ENCODE measurements around the gene PDLIM4. TPM values are rescaled to one million over a fixed set of nuclear protein-coding genes. Genes with fewer than 3 reads are reported as not detected.
A peak's percentile ranks its signal among the peaks of the same experiment; 100 is the strongest.

The PDLIM4 gene
- total RNA-seq, 4 donors from 2014 or later: 32.4 to 90.9 (median 50.8) TPM

DNA sequence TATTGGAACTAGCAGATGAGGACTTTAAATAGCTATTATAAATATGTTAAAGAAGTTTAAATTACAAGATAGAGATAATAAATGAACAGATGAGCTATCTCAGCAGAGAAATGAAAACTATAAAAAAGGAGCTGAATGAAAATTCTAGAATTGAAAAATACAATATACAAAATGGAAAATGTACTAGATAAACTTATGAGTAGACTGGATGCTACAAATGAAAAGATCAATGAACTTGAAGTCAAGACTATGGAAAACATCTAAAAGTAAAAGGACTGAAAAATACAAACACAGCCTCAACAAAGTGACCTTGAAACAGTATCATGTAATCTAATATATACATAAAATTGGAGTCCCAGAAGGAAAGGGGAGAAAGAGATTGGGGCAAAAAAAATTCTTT is 10.7 kb upstream of the PDLIM4 start:
- H3K9me3 ChIP-seq: peaks cover 0 to 35% (median 0%) of the 10 kb centered on the region in 4 donors
- DNase-seq (ENCODE audit: low spot score in 2 of 2): no peak
- no peaks in the 10 kb centered on the region for H3K36me3 ChIP-seq
- H3K4me3 ChIP-seq: no peak overlapping the region
- no peaks in the 10 kb centered on the region for H3K27me3 ChIP-seq
- TF ChIP-seq POLR2A (IDR thresholded peaks at IDR 0.05) (no peak), EP300 (IDR thresholded peaks at IDR 0.05) (no peak)
- TF ChIP-seq, protein P1, sequence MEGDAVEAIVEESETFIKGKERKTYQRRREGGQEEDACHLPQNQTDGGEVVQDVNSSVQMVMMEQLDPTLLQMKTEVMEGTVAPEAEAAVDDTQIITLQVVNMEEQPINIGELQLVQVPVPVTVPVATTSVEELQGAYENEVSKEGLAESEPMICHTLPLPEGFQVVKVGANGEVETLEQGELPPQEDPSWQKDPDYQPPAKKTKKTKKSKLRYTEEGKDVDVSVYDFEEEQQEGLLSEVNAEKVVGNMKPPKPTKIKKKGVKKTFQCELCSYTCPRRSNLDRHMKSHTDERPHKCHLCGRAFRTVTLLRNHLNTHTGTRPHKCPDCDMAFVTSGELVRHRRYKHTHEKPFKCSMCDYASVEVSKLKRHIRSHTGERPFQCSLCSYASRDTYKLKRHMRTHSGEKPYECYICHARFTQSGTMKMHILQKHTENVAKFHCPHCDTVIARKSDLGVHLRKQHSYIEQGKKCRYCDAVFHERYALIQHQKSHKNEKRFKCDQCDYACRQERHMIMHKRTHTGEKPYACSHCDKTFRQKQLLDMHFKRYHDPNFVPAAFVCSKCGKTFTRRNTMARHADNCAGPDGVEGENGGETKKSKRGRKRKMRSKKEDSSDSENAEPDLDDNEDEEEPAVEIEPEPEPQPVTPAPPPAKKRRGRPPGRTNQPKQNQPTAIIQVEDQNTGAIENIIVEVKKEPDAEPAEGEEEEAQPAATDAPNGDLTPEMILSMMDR (IDR thresholded peaks at IDR 0.05): no peak
- no peaks in the 10 kb centered on the region for H3K4me1 ChIP-seq
- H3K27ac ChIP-seq: no peak overlapping the region

GRCh38 chr5:132250547-132250946 is 6.9 kb upstream of the PDLIM4 start:
- no peak overlapping the region for H3K27ac ChIP-seq
- H3K27me3 ChIP-seq: no peaks in the 10 kb centered on the region
- WGBS, 2 donors: 98 to 100% methylated on average over 2 of the region's 2 CpGs
- H3K9me3 ChIP-seq: peaks cover 0 to 14% (median 0%) of the 10 kb centered on the region in 4 donors
- no peak overlapping the region for H3K4me3 ChIP-seq
- no peaks in the 10 kb centered on the region for H3K36me3 ChIP-seq
- TF ChIP-seq EP300 (IDR thresholded peaks at IDR 0.05) (no peak), POLR2A (IDR thresholded peaks at IDR 0.05) (no peak)
- TF ChIP-seq, protein P1 (IDR thresholded peaks at IDR 0.05): no peak
- no peak for DNase-seq (ENCODE audit: low spot score in 2 of 2)
- H3K4me1 ChIP-seq: peaks cover 0 to 18% (median 0%) of the 10 kb centered on the region in 4 donors

DNA sequence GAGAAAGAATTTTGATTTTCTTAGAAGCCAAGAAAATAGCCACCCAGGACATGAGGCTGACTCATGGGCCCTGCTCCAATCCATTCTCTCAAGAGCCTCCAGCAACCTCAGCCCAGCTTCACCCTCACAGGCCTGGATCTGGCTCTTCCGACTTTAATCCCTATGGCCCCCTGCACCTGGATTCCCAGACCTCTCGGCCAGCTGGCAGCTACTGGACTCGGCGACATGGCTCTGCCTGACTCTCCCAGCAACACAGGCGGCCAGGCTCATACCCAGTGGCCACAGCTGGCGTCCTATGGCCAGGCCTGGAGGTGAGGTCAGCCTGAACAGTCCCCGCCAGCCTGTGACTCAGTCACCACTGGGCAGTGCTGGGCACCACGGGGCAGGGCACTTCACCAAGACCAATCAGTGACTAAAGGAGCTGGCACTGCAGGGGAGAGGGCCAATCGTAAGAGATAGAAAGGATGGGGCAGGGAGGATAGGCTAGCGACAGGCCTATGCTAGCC is 6.2 kb upstream of the PDLIM4 start:
- H3K4me1 ChIP-seq: peaks cover 0 to 18% (median 0%) of the 10 kb centered on the region in 4 donors
- no peaks in the 10 kb centered on the region for H3K36me3 ChIP-seq
- WGBS, 2 donors: 78 to 81% methylated on average over 5 to 10 of the region's 10 CpGs
- H3K4me3 ChIP-seq: no peak overlapping the region
- peaks cover 0 to 7% (median 0%) of the 10 kb centered on the region in 4 donors for H3K9me3 ChIP-seq
- H3K27me3 ChIP-seq: no peaks in the 10 kb centered on the region
- no peak for DNase-seq (ENCODE audit: low spot score in 2 of 2)
- TF ChIP-seq POLR2A (IDR thresholded peaks at IDR 0.05): no peak
- no peak for TF ChIP-seq EP300 (IDR thresholded peaks at IDR 0.05)
- TF ChIP-seq, protein P1 (IDR thresholded peaks at IDR 0.05): no peak
- H3K27ac ChIP-seq: peak overlapping the region in 1 of 4 donors; percentile 39

GRCh38 chr5:132253008-132253441 is 4.5 kb upstream of the PDLIM4 start:
- Histone ChIP-seq H3K27ac (no peak overlapping the region), H3K4me3 (no peak overlapping the region), H3K36me3 (no peaks in the 10 kb centered on the region), H3K9me3 (no peaks in the 10 kb centered on the region), H3K4me1 (peaks cover 0 to 26% (median 3%) of the 10 kb centered on the region in 4 donors), H3K27me3 (no peaks in the 10 kb centered on the region)
- DNase-seq (ENCODE audit: low spot score in 2 of 2): no peak
- 74 to 76% methylated on average over 4 of the region's 4 CpGs for WGBS, 2 donors
- TF ChIP-seq POLR2A (IDR thresholded peaks at IDR 0.05) (no peak), EP300 (IDR thresholded peaks at IDR 0.05) (no peak)
- TF ChIP-seq, protein P1 (IDR thresholded peaks at IDR 0.05): no peak

DNA sequence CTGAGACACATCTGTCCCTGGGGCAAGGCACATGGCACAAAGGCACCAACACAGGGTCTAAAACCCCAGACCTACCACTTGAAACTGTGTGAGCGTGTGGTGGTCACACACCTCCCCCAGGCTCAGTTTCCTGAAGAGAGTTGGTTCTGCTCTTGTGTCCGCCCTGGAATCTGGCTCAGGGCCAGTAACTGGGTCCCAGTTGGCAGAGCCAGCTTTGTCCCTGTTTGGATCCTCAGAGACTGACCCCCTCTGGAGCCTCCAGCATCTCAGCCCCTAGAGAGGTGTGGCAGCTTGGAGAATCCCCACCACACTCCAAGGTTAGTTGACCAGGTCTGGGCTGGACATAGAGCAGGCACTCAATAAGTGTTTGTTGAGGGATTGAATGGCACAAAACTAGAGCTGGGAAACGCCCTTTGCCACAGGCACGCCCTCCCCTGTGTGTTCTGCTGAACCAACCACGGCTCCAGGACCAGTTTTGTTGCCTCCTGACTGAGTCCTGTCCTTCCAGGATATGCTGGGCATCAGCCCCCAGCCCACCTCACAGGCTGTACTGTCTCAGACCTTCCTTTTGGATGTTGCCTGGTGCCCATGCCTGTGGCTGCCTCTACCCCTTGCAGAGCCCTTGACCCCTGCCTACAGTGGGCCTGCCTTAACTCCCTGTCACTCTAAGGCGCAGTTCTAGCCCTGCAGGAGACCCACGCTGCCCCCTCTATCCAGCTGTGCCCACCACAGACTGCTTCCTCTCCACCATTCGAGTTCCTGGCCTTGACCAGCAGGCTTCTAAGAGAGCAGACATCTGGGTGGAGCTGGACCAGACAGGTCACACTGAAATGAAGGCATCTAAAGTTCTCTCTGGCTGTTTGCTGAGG is 3.8 kb upstream of the PDLIM4 start:
- no peak for DNase-seq (ENCODE audit: low spot score in 2 of 2)
- WGBS, 2 donors: 88 to 91% methylated on average over 5 to 8 of the region's 8 CpGs
- peaks cover 0 to 33% (median 4%) of the 10 kb centered on the region in 4 donors for H3K4me1 ChIP-seq
- no peak for TF ChIP-seq POLR2A (IDR thresholded peaks at IDR 0.05)
- no peaks in the 10 kb centered on the region for H3K9me3 ChIP-seq
- no peak overlapping the region for H3K4me3 ChIP-seq
- peak overlapping the region in 1 of 4 donors; percentile 98 for H3K27ac ChIP-seq
- no peaks in the 10 kb centered on the region for H3K36me3 ChIP-seq
- no peaks in the 10 kb centered on the region for H3K27me3 ChIP-seq
